Natural killer cell (primary cell): Measurements from ENCODE around the gene INPP4A. TPM values are rescaled to one million over a fixed set of nuclear protein-coding genes. Genes with fewer than 3 reads are reported as not detected.

ENCODE experiments used
- ATAC-seq, 3 donors: fragments of 150-1000 bp in 2 of 3; fragments of 200-7000 bp in 1 of 3; cut with Tn5 transposase; 1 replicate in 1 of 3; 2 replicates in 2 of 3; pipeline ENCODE4 v1.10.0; 2021; ENCODE audit warnings: mild to moderate bottlenecking in 2 of 3, moderate library complexity in 2 of 3
- DNase-seq, 2 donors: peaks; one replicate each; pipeline versions ENCODE4 v3.0.0 to v3.0.0-alpha.2; 2013 to 2021; ENCODE audit warnings: mixed read lengths in 1 of 2
- H3K27ac ChIP-seq: one replicate; pipeline ENCODE4 v1.5.1; 2013; ENCODE audit warnings: mild to moderate bottlenecking, low read length
- H3K27me3 ChIP-seq: one replicate; pipeline ENCODE4 v1.6.1; 2013; ENCODE audit warnings: low read length; ENCODE audit not compliant: control insufficient read depth, insufficient read depth
- H3K36me3 ChIP-seq: one replicate; pipeline ENCODE4 v1.6.1; 2013; ENCODE audit warnings: low read length; ENCODE audit not compliant: control insufficient read depth, insufficient read depth
- H3K4me1 ChIP-seq: one replicate; pipeline ENCODE4 v1.6.1; 2013; ENCODE audit warnings: low read length; ENCODE audit not compliant: control insufficient read depth, insufficient read depth
- H3K4me3 ChIP-seq: one replicate; pipeline ENCODE4 v1.5.1; 2013; ENCODE audit warnings: low read length
- H3K9me3 ChIP-seq: one replicate; pipeline ENCODE4 v1.6.1; 2013; ENCODE audit warnings: low read length; ENCODE audit not compliant: control insufficient read depth, insufficient read depth
- H3K27ac Mint-ChIP-seq, 2 donors: one replicate each; pipeline ENCODE4 v1.8.0; 2022; ENCODE audit warnings: mild to moderate bottlenecking in 2 of 2, mixed read lengths in 2 of 2, moderate library complexity in 1 of 2
- H3K27me3 Mint-ChIP-seq, 2 donors: one replicate each; pipeline ENCODE4 v1.8.0; 2022; ENCODE audit warnings: low read depth in 2 of 2, mixed read lengths in 2 of 2
- H3K36me3 Mint-ChIP-seq: one replicate; pipeline ENCODE4 v1.8.0; 2022; ENCODE audit warnings: mixed read lengths
- H3K4me1 Mint-ChIP-seq, 2 donors: one replicate each; pipeline ENCODE4 v1.8.0; 2022; ENCODE audit warnings: mixed read lengths in 2 of 2
- H3K4me3 Mint-ChIP-seq: one replicate; pipeline ENCODE4 v1.8.0; 2022; ENCODE audit warnings: mild to moderate bottlenecking, moderate library complexity, mixed read lengths
- H3K9me3 Mint-ChIP-seq, 2 donors: one replicate each; pipeline ENCODE4 v1.8.0; 2022; ENCODE audit warnings: mixed read lengths in 2 of 2
- CTCF ChIP-seq: fragments of 200-600 bp; IDR thresholded peaks from one replicate; pipeline ENCODE4 v1.8.0; 2022; ENCODE audit warnings: antibody characterized with exemption
- WGBS: methylation state at CpG from one replicate; pipeline ENCODE4 v1.1.7; 2013; ENCODE audit warnings: missing lambda C conversion rate; ENCODE audit not compliant: insufficient coverage; 5-methylcytosine and 5-hydroxymethylcytosine counted together
- intact Hi-C: fragments of 100-400 bp; cut with micrococcal nuclease; formaldehyde crosslinking; loops from one replicate; pipeline ENCODE4 v1.14.2; 2022
- total RNA-seq, 4 donors: library from RNA; stranded (reverse); fragments of 120-200 nt in 1 of 4; gene quantifications; one replicate each; pipeline versions ENCODE4 v1.2.3 to v1.2.4, GENCODE V29; 2013 to 2022

INPP4A gene
- total RNA-seq, 3 donors from 2014 or later (not counting 1 experiment from before 2014, with no cell fraction given) = 192 to 243 (median 225) TPM

- DNase-seq = no peak
- H3K9me3 Mint-ChIP-seq = no peaks in the 10 kb centered on the region
- H3K4me3 ChIP-seq = no peak overlapping the region
- H3K9me3 ChIP-seq = no peaks in the 10 kb centered on the region
- intact Hi-C loops = loop anchor here (1.0 kb wide), 2 partner anchors 157 to 267 kb away; no protein-coding TSS in a partner anchor
- H3K27me3 ChIP-seq = no peaks in the 10 kb centered on the region
- no peaks in the 10 kb centered on the region for H3K27me3 Mint-ChIP-seq
- no peak overlapping the region for H3K4me3 Mint-ChIP-seq
- no peak overlapping the region for H3K27ac ChIP-seq
- no peaks in the 10 kb centered on the region for H3K4me1 ChIP-seq
- H3K4me1 Mint-ChIP-seq = peaks cover 5 to 25% of the 10 kb centered on the region in 2 donors
- no peak for TF ChIP-seq CTCF
- 99% methylated on average over 13 of the region's 13 CpGs for WGBS
- peaks cover 95% of the 10 kb centered on the region for H3K36me3 ChIP-seq
- H3K36me3 Mint-ChIP-seq = peaks cover 13% of the 10 kb centered on the region
- peak overlapping the region; percentile 84 to 86 for H3K27ac Mint-ChIP-seq
- ATAC-seq = no peak
Observed at GRCh38 chr2:98569915-98570314, 125.3 kb downstream of the INPP4A start.

- intact Hi-C loops = no loop called here
- Mint-ChIP-seq H3K36me3 (peaks cover 17% of the 10 kb centered on the region), H3K9me3 (no peaks in the 10 kb centered on the region), H3K4me1 (peaks cover 7 to 25% of the 10 kb centered on the region in 2 donors), H3K27me3 (no peaks in the 10 kb centered on the region), H3K4me3 (no peak overlapping the region), H3K27ac (peak overlapping the region; percentile 84 to 86)
- Histone ChIP-seq H3K27me3 (no peaks in the 10 kb centered on the region), H3K9me3 (no peaks in the 10 kb centered on the region), H3K36me3 (peaks cover 96% of the 10 kb centered on the region), H3K4me3 (no peak overlapping the region), H3K4me1 (no peaks in the 10 kb centered on the region), H3K27ac (no peak overlapping the region)
- ATAC-seq = no peak
- DNase-seq = no peak
- 96% methylated on average over 5 of the region's 5 CpGs for WGBS
- TF ChIP-seq CTCF = no peak
Observed at GRCh38 chr2:98570356-98570755, 125.7 kb downstream of the INPP4A start.

GRCh38 chr2:98571121-98571701 lies 126.6 kb downstream of the INPP4A start:
- H3K9me3 ChIP-seq = no peaks in the 10 kb centered on the region
- H3K27ac Mint-ChIP-seq = peak overlapping the region in 1 of 2 donors; percentile 84
- no peaks in the 10 kb centered on the region for H3K4me1 ChIP-seq
- H3K36me3 ChIP-seq = peaks cover 96% of the 10 kb centered on the region
- 96% methylated on average over 13 of the region's 13 CpGs for WGBS
- H3K27me3 Mint-ChIP-seq = no peaks in the 10 kb centered on the region
- no peak for TF ChIP-seq CTCF
- peaks cover 12 to 23% of the 10 kb centered on the region in 2 donors for H3K4me1 Mint-ChIP-seq
- H3K36me3 Mint-ChIP-seq = peaks cover 18% of the 10 kb centered on the region
- H3K4me3 ChIP-seq = no peak overlapping the region
- H3K27me3 ChIP-seq = no peaks in the 10 kb centered on the region
- no peak overlapping the region for H3K27ac ChIP-seq
- H3K4me3 Mint-ChIP-seq = no peak overlapping the region
- DNase-seq (no peak), ATAC-seq (no peak)
- intact Hi-C loops = no loop called here
- H3K9me3 Mint-ChIP-seq = no peaks in the 10 kb centered on the region

- Histone ChIP-seq H3K27me3 (no peaks in the 10 kb centered on the region), H3K27ac (no peak overlapping the region), H3K36me3 (peaks cover 96% of the 10 kb centered on the region), H3K4me3 (no peak overlapping the region), H3K4me1 (no peaks in the 10 kb centered on the region), H3K9me3 (no peaks in the 10 kb centered on the region)
- TF ChIP-seq CTCF = no peak
- 97% methylated on average over 9 of the region's 9 CpGs for WGBS
- Mint-ChIP-seq H3K4me1 (peaks cover 10 to 17% of the 10 kb centered on the region in 2 donors), H3K36me3 (peaks cover 12% of the 10 kb centered on the region), H3K27me3 (no peaks in the 10 kb centered on the region), H3K9me3 (no peaks in the 10 kb centered on the region), H3K4me3 (no peak overlapping the region), H3K27ac (peak overlapping the region in 1 of 2 donors; percentile 84)
- ATAC-seq = no peak
- intact Hi-C loops = no loop called here
- DNase-seq = no peak
Observed at GRCh38 chr2:98571796-98572195, 127.1 kb downstream of the INPP4A start.
